ENCODE results near the gene RTN4R.
"Not testable (repeated sequence)": the region's sequence is repeated elsewhere in the genome, so short reads cannot be mapped to it uniquely, and the experiment has no call there.

The RTN4R gene

GRCh38 chr22:20305894-20306645 lies 38.0 kb upstream of the RTN4R start:
- no peak for DNase-seq

GRCh38 chr22:20305230-20305893 lies 37.2 kb upstream of the RTN4R start:
- DNase-seq: not testable (repeated sequence)

- no peak for DNase-seq
Observed at GRCh38 chr22:20304646-20305045, 36.5 kb upstream of the RTN4R start.

GRCh38 chr22:20303229-20303534 lies 35.1 kb upstream of the RTN4R start:
- DNase-seq: not testable (repeated sequence)

GRCh38 chr22:20302438-20303228 lies 34.5 kb upstream of the RTN4R start:
- DNase-seq: no peak

GRCh38 chr22:20299746-20300136 lies 31.6 kb upstream of the RTN4R start:
- no peak for DNase-seq

GRCh38 chr22:20298803-20299745 lies 31.0 kb upstream of the RTN4R start:
- peak; percentile 94 for DNase-seq

GRCh38 chr22:20298110-20298802 lies 30.1 kb upstream of the RTN4R start:
- no peak for DNase-seq

- no peak for DNase-seq
Observed at GRCh38 chr22:20297414-20298109, 29.4 kb upstream of the RTN4R start.

GRCh38 chr22:20296598-20296997 lies 28.5 kb upstream of the RTN4R start:
- DNase-seq: no peak

GRCh38 chr22:20295262-20296064 lies 27.3 kb upstream of the RTN4R start:
- DNase-seq: no peak

- no peak for DNase-seq
Observed at GRCh38 chr22:20292673-20293232, 24.6 kb upstream of the RTN4R start.

GRCh38 chr22:20292108-20292507 lies 24.0 kb upstream of the RTN4R start:
- DNase-seq: no peak

- DNase-seq: no peak
Observed at GRCh38 chr22:20291604-20292063, 23.5 kb upstream of the RTN4R start.

GRCh38 chr22:20291249-20291586 lies 23.1 kb upstream of the RTN4R start:
- DNase-seq: no peak

- no peak for DNase-seq
Observed at GRCh38 chr22:20290578-20291248, 22.6 kb upstream of the RTN4R start.

- no peak for DNase-seq
Observed at GRCh38 chr22:20290045-20290392, 21.9 kb upstream of the RTN4R start.

- not testable (repeated sequence) for DNase-seq
Observed at GRCh38 chr22:20289182-20290044, 21.3 kb upstream of the RTN4R start.
